GM19395 (cell line): ENCODE measurements around the gene ARL17B.
"Not testable (repeated sequence)": the region's sequence is repeated elsewhere in the genome, so short reads cannot be mapped to it uniquely, and the experiment has no call there.

ENCODE experiments used
- ATAC-seq: cut with Tn5 transposase; IDR thresholded peaks from one replicate; pipeline ENCODE4 v1.9.1; 2021; ENCODE audit warnings: mild to moderate bottlenecking, moderate library complexity; ENCODE audit not compliant: unreplicated experiment

The ARL17B gene

DNA sequence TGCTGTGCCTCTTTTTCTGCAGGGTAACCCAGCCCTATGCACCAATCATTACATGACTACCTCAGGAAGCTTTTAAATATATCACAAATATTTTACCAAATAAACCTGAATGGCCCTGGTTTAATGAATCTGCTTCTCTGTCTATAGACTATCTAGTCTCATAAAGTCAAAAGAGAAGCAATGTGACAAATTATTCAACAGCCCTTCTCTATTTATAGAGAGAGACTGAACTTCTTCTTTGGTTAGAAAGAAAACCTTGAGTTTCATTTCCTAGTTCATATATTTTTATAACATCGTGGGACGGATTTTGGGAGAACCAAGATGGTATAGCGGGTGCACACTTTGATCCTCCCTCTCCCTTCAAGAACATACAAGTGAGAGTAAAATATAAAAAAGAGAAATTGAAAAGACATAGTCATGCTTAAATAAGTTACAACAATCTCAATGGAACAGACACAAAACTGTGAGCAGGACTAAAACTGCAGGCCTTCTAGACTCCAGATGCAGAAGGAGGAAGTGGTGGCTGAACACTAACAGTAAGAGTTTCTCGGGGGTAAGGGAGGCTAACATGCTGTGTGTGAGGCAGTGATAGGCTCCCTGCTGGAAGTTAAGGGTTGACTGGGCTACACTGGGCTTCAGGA is 70.5 kb downstream of the ARL17B start:
- peak; percentile 94 for ATAC-seq

DNA sequence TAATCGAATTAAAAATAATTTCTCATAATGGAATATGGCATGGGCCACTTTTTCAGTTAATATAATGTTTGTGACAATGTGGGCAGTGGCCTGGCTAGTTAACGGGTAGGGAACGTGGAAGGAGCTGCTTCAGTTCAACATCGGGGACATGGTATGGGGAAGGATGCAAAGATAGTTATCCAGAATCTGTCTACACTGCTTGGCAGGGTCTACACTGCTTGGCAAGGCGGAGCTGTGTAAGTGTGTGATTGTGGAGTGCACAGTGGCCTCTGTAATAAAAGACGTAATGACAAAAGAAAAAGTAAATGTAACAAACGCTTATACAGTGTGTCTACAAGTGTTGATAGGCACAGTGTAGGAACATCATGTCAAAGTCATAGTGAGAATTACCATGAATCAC is 74.0 kb downstream of the ARL17B start:
- ATAC-seq: not testable (repeated sequence)

DNA sequence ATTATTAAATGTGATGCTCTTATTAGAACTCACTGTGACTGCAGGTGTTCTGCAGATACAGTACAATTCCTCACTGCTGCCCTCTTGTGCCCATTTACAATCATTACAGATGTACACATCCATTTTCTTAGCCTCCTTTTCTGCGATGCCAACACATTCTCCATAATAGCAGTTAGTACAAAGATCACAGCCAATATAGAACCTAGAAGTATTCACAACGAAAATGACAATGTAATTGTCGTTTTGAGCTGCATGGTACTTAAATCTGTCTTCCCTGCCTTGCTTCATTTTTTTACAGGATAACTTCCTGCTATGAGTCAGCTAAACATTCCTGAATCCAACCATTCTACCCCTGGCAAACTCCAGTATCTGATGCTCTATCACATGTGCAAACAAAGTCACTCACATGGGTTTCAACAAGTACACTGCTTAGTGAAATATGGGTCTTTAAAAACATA is 74.8 kb downstream of the ARL17B start:
- ATAC-seq: not testable (repeated sequence)

DNA sequence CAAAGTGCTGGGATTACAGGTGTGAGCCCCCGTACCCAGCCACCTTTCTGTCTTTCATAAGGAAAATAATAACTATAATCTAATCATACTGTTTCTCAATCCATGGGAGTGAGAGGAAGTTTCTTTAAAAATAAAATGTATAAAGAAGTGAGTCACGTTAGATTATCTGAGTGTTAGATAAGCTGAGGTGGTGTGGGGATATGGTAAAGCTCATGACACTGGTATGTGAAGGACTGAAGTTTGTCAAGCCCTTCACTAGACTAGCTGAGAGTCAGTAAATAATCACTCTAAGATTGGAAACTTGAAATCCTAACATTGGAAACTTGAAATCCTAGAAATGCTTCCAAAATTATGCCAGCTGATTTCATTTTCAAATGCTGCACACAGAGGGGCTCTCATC is 76.1 kb downstream of the ARL17B start:
- not testable (repeated sequence) for ATAC-seq

DNA sequence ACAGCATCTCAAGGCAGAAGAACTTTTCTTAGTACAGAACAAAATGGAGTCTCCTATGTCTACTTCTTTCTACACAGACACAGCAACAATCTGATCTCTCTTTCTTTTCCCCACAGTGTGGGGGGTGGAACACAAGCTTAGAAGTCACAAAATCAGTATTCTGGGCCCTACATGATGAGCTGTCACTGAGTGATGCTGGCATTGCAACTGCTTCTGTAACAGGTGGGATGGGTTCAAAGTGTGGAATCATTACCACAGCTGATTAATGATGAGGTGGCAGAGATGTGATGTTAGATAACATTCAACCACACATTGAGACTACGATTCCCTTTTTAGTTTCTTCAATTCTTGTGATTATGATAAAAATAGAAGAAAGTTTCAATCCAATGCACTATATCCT is 77.1 kb downstream of the ARL17B start:
- ATAC-seq: not testable (repeated sequence)

DNA sequence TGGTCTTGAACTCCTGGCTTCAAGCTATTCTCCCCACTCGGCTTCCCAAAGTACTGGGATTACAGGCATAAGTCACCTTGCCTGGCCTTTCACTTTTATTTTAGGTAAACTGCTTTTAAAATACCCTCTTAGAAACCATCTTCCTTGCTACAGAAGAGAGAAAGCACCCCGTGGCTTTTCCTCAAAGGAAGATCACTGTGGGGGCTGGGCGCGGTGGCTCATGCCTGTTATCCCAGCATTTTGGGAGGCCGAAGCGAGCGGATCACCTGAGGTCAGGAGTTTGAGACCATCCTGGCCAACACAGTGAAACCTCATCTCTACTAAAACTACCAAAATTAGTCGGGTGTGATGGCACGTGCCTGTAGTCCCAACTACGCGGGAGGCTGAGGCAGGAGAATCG is 78.9 kb downstream of the ARL17B start:
- ATAC-seq: not testable (repeated sequence)

DNA sequence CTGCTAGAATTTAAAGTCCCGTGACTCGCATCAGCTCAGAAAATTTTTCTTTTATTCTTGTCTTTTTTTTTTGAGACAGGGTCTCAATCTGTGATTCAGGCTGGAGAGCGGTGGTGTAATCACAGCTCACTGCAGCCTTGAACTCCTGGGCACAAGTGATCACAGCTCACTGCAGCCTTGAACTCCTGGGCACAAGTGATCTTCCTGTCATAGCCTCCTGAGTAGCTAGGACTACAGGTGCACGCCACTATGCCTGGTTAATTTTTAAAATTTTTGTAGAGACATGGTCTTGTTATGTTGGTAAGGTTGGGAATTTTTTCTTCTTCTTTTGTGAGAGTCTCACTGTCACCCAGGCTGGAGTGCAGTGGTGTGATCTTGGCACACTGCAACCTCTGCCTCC is 80.2 kb downstream of the ARL17B start:
- ATAC-seq: not testable (repeated sequence)

DNA sequence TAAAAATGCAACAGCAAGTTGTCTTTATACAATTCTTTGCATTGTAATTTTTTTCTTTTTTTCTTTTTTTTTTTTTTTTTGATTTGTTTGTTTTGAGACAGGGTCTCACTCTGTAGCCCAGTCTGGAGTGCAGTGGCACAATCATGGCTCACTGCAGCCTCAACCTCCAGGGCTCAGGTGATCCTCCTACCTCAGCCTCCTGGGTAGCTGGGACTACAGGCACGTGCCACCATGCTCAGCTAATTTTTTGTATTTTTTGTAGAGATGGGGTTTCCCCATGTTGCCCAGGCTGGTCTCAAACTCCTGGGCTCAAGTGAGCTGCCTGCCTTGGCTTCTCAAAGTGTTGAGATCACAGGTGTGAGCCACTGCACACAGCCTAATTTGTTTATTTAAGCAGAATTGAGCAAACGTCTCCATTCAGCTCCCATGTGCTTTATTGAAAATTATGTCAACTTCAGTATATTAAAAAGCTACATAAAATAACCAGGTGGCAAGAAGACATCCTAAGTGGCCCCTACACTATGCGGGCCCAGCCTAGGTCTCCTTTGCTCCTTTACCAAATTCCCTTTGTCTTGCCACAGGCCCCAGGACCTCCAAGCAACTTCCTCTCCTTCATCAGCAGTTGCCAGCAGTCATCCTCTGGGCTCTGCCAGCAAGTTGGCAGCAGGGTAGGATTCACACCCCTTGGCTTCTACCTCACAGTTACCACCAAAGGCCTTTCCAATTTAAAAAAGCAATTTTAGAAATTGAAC is 84.7 kb downstream of the ARL17B start:
- not testable (repeated sequence) for ATAC-seq

DNA sequence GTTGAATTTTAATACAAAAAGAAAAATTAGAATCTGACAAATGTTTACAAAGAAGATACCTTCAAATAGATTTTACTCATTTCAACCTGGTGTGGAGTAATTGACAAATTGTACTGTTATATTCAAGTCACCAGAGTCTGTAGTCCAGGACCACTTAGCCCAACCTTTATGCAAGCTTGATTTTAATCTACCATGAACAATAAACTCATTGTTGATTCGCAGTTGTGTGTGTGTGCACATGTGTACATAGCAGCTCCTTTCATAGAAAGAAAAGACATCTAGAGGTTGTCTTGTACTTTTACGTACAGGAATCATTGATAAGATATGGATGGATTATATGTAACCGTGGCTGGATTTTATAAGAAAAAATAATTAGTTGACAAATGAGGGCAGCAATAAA is 87.3 kb downstream of the ARL17B start:
- no peak for ATAC-seq

DNA sequence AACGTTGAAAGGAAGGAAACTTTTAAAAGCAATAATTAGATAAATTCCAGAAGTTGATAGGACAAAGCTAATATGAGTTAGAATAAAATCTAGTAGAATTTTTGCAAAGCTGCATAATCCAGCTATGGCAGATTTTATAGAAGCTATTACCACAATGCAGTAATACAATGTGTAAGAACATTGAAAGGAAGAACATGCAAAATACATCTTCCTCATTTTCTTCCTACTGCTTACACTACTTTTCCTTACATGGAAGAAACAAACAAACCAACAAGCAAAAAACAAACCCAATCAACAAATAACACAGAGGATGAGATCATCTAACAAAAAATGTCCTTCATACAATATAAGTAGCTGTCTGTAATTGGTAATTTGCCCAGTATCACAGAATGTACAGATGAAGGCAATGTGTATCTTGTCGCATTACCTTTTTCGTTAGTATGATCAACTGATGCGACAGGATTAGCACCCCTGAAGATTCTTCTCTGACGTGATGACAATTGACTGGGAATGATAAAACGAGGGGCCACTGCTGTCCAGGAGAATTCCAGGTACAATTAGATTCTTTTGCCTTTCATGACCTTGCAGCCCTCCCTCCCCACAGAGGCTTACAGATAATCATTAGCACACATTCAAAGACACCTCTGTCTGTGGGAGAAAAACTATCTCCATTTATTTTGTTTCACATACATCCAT is 87.9 kb downstream of the ARL17B start:
- no peak for ATAC-seq

DNA sequence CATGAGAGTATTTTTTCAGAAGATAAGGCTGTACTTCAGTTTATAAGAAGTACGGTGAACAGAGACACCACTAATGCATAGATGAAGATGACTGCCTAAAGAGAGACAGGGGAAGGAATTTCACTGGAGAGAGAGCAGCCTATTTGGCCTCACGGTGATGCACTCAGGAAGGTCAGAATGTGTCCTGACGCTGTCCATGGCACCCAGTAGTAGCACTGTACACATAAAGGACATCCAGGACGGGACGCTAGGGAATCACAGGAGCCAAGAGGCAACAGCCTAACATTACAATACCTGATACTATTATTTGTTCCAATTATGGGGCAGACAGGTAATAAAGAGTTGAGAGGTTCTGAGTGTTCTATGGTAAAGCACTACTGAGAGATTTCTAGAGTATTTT is 91.5 kb downstream of the ARL17B start:
- ATAC-seq: no peak

DNA sequence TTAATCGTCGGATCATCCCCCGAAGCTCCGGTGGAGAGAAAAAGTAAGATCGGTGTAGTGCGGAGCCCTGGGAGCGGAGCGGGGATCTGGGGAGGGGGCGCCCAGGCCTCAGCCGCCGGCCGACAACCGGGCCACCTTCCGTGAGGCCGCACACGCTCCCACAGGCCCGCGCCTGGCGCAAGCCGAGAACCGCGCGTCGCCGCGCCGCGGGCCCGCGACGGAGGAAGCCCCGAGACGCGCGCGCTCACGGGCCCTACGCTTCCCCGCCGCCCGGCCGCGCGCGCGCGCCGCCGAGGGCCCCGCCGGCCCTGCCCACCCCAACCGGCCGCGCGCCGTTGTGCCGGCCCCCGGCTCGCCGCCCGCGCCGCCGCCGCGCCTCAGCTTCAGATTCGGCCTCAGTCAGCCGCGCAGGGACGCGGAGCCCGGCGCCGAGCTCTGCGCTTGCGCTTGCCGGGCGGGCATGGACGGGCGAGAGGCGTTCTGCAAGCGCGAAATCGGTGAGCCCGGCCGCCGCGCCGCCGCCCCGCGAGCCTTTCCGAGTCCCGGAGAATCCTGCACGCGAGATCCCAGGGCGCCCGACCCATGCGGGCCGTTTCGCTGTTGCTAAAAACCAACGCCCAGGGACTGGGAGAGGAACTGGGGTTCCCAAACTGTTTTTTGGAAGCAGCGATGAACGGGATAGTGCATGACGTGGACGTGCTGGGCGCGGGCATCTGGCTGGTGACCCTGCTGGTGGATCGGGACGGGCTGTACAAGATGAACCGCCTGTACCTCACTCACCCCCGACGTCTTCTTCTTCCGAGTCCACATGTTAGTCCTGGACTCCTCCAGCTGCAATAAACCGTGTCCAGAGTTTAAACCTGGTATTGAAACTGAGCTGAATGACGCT is 94.7 kb downstream of the ARL17B start:
- ATAC-seq: peak; percentile 76

DNA sequence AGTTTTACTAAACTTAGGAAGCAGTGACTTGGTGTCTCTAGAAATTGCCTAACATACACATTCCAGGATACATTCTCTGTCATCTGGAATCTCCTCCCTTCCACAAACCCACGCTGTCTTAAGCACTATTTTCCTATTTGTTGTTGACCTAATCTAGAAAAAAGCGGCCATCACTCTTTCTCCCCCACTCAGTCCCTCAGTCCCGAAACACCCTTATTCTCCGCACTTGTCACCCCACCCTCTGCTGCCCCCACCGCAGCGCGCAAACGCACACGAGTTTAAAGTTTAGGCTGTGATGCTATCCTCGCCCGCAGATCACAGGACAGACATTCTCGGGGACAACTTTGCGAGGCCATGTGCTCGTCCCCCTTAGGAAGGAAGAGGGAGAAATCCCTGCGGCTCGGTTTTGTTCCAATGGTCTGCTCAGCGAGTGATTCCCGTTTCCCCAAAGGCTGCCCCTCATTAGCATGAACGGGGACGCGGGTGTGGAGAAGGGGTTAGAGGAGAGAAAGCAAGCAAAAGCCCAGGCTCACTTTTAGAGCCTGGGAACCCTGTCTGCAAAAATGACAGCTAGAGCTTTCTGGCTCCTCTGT is 95.4 kb downstream of the ARL17B start:
- ATAC-seq: not testable (repeated sequence)

DNA sequence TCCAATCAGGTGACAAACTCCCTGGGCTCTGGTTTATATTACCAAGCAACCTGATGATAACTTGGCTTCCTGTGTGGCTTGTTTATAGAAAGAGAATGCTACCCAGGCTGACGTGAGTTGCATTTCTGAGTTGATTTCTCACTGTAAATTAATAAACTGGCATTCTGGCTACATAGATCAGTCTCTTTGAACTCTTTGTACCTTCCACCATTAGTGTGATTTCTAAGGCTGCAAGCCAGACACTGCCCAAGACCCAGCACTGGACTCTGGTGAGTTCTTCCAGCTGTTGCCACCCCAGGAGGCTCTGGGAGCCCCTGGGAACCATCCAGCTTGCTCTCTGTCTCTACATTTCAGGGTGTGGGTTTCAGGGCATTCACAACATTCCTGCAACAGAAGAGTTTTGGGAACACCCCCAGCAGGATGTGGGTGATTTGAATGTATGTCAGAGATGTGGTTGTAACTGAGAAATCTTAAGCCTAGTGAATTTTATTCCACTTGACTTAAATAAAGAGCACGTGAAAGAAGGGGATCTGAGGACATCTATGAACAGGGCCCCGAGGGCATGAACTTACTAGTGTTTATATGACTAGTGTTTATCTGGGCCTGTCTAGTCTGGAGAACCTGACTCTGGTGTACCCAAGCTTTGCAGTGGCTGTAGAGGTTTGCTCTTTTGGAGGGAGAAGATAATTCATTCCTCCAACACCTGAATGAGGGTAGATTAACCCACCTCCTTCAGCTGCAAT is 96.9 kb downstream of the ARL17B start:
- ATAC-seq: no peak

DNA sequence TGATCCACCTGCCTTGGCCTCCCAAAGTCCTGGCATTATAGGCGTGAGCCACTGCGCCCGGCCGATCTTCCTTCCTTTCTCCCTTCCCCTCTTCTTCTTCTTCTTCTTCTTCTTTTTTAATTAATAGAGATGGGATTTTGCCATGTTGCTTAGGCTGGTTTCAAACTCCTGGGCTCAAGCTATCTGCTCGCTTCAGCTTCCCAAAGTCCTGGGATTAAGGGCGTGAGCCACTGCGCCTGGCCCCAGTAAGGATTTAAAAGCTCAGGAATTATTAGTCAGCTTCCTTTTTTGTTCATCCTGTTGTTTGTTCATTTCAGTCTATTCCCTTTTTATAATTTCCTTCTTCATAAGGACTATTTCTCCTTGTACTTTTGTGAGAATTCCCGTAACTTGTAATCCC is 99.3 kb downstream of the ARL17B start:
- ATAC-seq: no peak

DNA sequence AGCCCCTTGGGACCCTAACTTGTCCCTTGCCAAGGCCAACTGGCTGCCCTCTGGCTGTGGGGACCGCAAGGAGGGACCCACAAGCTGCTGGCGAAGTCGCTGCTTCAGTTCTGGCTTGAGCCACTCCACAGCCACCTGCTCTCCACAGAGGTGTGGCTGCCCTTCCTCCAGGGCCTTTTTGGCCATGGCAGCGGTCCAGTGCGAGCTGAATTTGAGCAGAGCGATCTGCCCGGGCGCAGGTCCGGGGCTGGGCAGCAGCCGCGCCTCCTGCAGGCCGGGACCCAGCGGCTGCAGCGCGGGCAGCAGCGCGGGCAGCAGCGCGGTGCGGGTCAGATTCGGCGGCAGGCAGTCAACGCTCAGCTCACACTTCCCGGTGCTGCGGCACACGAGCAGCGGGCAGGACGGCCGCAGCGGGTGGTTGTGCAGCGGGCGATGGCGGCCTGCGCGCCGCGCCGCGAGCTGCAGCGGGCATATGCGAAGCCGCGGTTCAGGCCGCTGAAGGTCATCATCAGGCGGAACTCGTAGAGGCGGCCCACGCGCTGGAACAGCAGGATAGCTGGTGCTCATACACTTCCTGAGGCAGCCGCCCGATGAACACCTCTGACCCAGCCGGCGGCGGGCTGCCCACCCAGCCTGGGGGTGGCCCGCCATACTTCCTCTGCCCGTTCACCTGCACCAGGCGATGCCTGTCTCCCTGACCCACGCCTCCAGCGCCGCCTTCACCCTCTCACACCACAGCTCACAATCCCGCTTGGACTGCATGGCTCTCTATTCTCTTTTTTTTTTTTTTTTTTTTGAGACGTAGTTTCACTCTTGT is 101.5 kb downstream of the ARL17B start:
- ATAC-seq: not testable (repeated sequence)

DNA sequence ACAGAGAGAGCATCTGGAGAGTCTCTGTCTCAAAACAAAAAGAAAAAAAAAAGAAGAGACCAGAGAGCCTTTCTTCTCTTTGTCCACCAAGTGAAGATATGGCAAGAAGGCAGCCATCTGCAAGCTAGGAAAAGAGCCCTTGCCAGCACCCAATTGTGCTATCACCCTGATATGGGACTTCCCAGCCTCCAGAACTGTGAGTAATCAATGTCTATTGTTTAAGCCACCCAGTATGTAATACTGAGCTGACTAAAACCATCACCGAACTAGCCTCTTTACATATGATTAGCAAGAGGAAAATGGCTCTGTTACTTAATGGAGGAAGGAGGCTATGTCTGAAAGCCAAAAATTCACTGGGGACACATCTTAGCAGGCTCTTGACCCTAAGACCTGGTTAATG is 105.2 kb downstream of the ARL17B start:
- ATAC-seq: not testable (repeated sequence)

DNA sequence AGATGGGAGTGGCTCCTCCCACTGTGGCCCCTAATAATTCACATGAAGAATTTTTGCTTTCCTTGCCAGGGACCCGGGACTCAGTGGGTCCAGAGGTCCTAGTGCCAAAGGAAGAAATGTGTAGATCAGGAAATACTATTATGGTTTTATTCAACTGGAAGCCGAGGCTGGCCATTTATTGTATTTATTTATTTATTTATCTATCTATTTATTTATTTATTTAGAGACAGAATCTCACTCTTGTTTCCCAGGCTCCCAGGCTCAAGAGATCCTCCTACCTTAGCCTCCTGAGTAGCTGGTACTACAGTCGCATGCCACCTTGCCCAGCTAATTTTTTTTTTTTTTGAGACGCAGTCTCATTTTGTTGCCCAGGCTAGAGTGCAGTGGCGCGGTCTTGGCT is 107.4 kb downstream of the ARL17B start:
- not testable (repeated sequence) for ATAC-seq

DNA sequence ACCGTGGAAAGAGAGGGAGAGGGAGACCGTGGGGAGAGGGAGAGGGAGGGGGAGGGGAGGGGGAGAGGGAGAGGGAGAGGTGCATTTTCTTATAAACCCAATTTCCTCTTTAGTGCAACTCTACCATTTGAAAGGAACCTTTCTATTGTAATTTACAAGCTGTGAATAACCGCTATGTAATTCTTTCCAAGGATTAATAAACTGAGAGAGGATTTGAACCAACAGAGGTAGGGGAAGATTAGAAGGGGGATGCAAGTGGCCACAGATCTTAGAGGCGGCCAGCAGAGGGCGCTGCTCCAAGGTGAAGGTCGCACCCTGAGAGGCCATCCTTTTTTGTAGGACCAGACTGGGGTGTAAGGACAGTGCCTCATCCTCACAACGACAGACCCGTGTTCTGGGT is 107.8 kb downstream of the ARL17B start:
- not testable (repeated sequence) for ATAC-seq
